PC-3 (cell line): ENCODE results near the gene FAM120B. TPM values are rescaled to one million over a fixed set of nuclear protein-coding genes. Genes with fewer than 3 reads are reported as not detected.

Source experiments
- ATAC-seq: fragments of 200-7000 bp; cut with Tn5 transposase; 2 replicates; pipeline ENCODE4 v1.9.1; 2020; ENCODE audit warnings: mild to moderate bottlenecking, moderate library complexity
- BruUV-seq: library from RNA; stranded (reverse); fragments of 400-500 nt; replicated peaks from 2 replicates; lab custom pipeline; 2021; lab: Mats Ljungman, UMichigan
- CTCF ChIA-PET: fragments of 300-600 bp; sonication (Branson Sonifier 250); formaldehyde crosslinking; loops from one replicate; lab custom pipeline; 2022; ENCODE audit warnings: antibody characterized with exemption; lab: Charles Lee
- POLR2A ChIA-PET: fragments of 300-600 bp; sonication (Branson Sonifier 250); formaldehyde crosslinking; loops from one replicate; lab custom pipeline; 2022; ENCODE audit warnings: antibody characterized with exemption; ENCODE audit not compliant: unreplicated experiment; lab: Charles Lee
- DNase-seq: peaks from one replicate; pipeline ENCODE4 v3.0.0-alpha.2; 2015
- H2AFZ ChIP-seq: fragments of 300-600 bp; sonication (generic); 2 replicates; pipeline ENCODE4 v1.6.0; 2016; ENCODE audit warnings: antibody characterized with exemption, low read length
- H3F3A ChIP-seq: fragments of 300-600 bp; sonication (generic); one replicate; pipeline ENCODE4 v1.6.0; 2017; ENCODE audit warnings: antibody characterized with exemption, low read length, control low read depth, mild to moderate bottlenecking; ENCODE audit not compliant: unreplicated experiment
- H3K27ac ChIP-seq: fragments of 300-600 bp; sonication (generic); 2 replicates; pipeline ENCODE4 v1.5.1; 2016; ENCODE audit warnings: mild to moderate bottlenecking, low read length
- H3K27me3 ChIP-seq: fragments of 300-600 bp; sonication (generic); 2 replicates; pipeline ENCODE4 v1.6.1; 2016; ENCODE audit warnings: low read length, mixed read lengths
- H3K36me3 ChIP-seq: fragments of 300-600 bp; sonication (generic); 2 replicates; pipeline ENCODE4 v1.6.1; 2016; ENCODE audit warnings: low read depth, mixed run types, low read length, mixed read lengths
- H3K4me1 ChIP-seq: fragments of 300-600 bp; sonication (generic); 2 replicates; pipeline ENCODE4 v1.5.1; 2016; ENCODE audit warnings: low read length; ENCODE audit not compliant: insufficient read depth
- H3K4me2 ChIP-seq: fragments of 300-600 bp; sonication (generic); 2 replicates; pipeline ENCODE4 v1.6.0; 2016; ENCODE audit warnings: low read length
- H3K4me3 ChIP-seq: fragments of 300-600 bp; sonication (generic); 2 replicates; pipeline ENCODE4 v1.5.1; 2016; ENCODE audit warnings: mild to moderate bottlenecking, low read length, mixed read lengths
- H3K79me2 ChIP-seq: fragments of 300-600 bp; sonication (generic); 2 replicates; pipeline ENCODE4 v1.6.1; 2017; ENCODE audit warnings: low read length, mixed read lengths
- H3K9ac ChIP-seq: fragments of 300-600 bp; sonication (generic); 2 replicates; pipeline ENCODE4 v1.6.0; 2016; ENCODE audit warnings: mild to moderate bottlenecking, low read length
- H3K9me2 ChIP-seq: fragments of 300-600 bp; sonication (generic); replicated peaks from 2 replicates; pipeline ENCODE4 v1.6.1; 2016; ENCODE audit warnings: mixed run types, low read length, mixed read lengths
- H3K9me3 ChIP-seq: fragments of 300-600 bp; sonication (generic); 2 replicates; pipeline ENCODE4 v1.6.1; 2016; ENCODE audit warnings: low read length, mixed read lengths
- H4K20me1 ChIP-seq: fragments of 300-600 bp; sonication (generic); 2 replicates; pipeline ENCODE4 v1.6.1; 2016; ENCODE audit warnings: low read length, mixed read lengths
- CTCF ChIP-seq: fragments of 300-600 bp; sonication (generic); conservative IDR thresholded peaks from 2 replicates; pipeline ENCODE4 v1.5.1; 2017; ENCODE audit warnings: antibody characterized with exemption, low read depth, mild to moderate bottlenecking, low read length
- EZH2 ChIP-seq: fragments of 300-600 bp; sonication (generic); IDR thresholded peaks from one replicate; pipeline ENCODE4 v1.6.1; 2017; ENCODE audit warnings: antibody characterized with exemption, mild to moderate bottlenecking, low read length; ENCODE audit not compliant: unreplicated experiment
- EZH2phosphoT487 ChIP-seq: fragments of 300-600 bp; sonication (generic); IDR thresholded peaks from 2 replicates; pipeline ENCODE4 v1.6.1; 2018; ENCODE audit warnings: mild to moderate bottlenecking, antibody characterized with exemption, low read length, borderline replicate concordance
- intact Hi-C: fragments of 100-400 bp; cut with micrococcal nuclease; formaldehyde crosslinking; loops from 2 replicates; pipeline ENCODE4 v1.9.0; 2023
- total RNA-seq: library from RNA; depleted of rRNA; stranded (reverse); fragments of >200 nt; gene quantifications from 2 replicates; pipeline ENCODE4 v1.2.3, GENCODE V29; 2014

FAM120B gene
- total RNA-seq, 1 experiment from 2014 or later: 8.7 TPM

GRCh38 chr6:170365121-170365520, 58.6 kb downstream of the FAM120B start:
- CTCF ChIA-PET: no interaction called here
- BruUV-seq: no TSS peak
- intact Hi-C loops: no loop called here

GRCh38 chr6:170365593-170365992, 59.0 kb downstream of the FAM120B start:
- POLR2A ChIA-PET: no interaction called here
- Histone ChIP-seq H3K36me3 (no peaks in the 10 kb centered on the region), H3K79me2 (no peaks in the 10 kb centered on the region), H2AFZ (no peak overlapping the region), H3K4me1 (no peaks in the 10 kb centered on the region), H3K27ac (no peak overlapping the region), H3K4me3 (no peak overlapping the region), H3K9me2 (no peaks in the 10 kb centered on the region), H3K27me3 (no peaks in the 10 kb centered on the region), H3F3A (no peaks in the 10 kb centered on the region), H3K9ac (no peak overlapping the region), H3K9me3 (no peaks in the 10 kb centered on the region), H4K20me1 (no peaks in the 10 kb centered on the region), H3K4me2 (no peak overlapping the region)
- TF ChIP-seq EZH2phosphoT487: no peak
- TF ChIP-seq CTCF: no peak
- no peak for TF ChIP-seq EZH2
- no TSS peak for BruUV-seq
- ATAC-seq (no peak), DNase-seq (no peak)
- CTCF ChIA-PET: no interaction called here
- intact Hi-C loops: no loop called here

More at GRCh38 chr6:170365121-170365520, 58.6 kb downstream of the FAM120B start:
- no peak overlapping the region for H3K9ac ChIP-seq
- no peaks in the 10 kb centered on the region for H3K36me3 ChIP-seq
- DNase-seq (no peak), ATAC-seq (no peak)
- H3K4me1 ChIP-seq: no peaks in the 10 kb centered on the region
- no peak overlapping the region for H2AFZ ChIP-seq
- no peaks in the 10 kb centered on the region for H3F3A ChIP-seq
- H3K9me3 ChIP-seq: no peaks in the 10 kb centered on the region
- no peaks in the 10 kb centered on the region for H4K20me1 ChIP-seq
- H3K9me2 ChIP-seq: no peaks in the 10 kb centered on the region
- POLR2A ChIA-PET: no interaction called here
- no peaks in the 10 kb centered on the region for H3K79me2 ChIP-seq
- no peaks in the 10 kb centered on the region for H3K27me3 ChIP-seq
- TF ChIP-seq EZH2phosphoT487 (no peak), CTCF (no peak), EZH2 (no peak)
- no peak overlapping the region for H3K4me2 ChIP-seq
- no peak overlapping the region for H3K27ac ChIP-seq
- H3K4me3 ChIP-seq: no peak overlapping the region

GRCh38 chr6:170366248-170366960, 59.8 kb downstream of the FAM120B start:
- Histone ChIP-seq H3K4me1 (no peaks in the 10 kb centered on the region), H3K9me2 (no peaks in the 10 kb centered on the region), H3K9me3 (no peaks in the 10 kb centered on the region), H3K79me2 (no peaks in the 10 kb centered on the region), H3K4me3 (no peak overlapping the region), H2AFZ (no peak overlapping the region), H4K20me1 (no peaks in the 10 kb centered on the region), H3K9ac (no peak overlapping the region), H3F3A (no peaks in the 10 kb centered on the region), H3K27ac (no peak overlapping the region), H3K27me3 (no peaks in the 10 kb centered on the region), H3K4me2 (no peak overlapping the region), H3K36me3 (no peaks in the 10 kb centered on the region)
- CTCF ChIA-PET: no interaction called here
- intact Hi-C loops: no loop called here
- TF ChIP-seq CTCF (no peak), EZH2 (no peak), EZH2phosphoT487 (no peak)
- ATAC-seq: no peak
- POLR2A ChIA-PET: interaction anchor here (0.6 kb wide), 1 partner anchor 665 kb away, joined by 7 read pairs; no protein-coding TSS in a partner anchor
- DNase-seq: no peak
- BruUV-seq: no TSS peak
